ENCODE measurements around the gene CBLN1.

DNA sequence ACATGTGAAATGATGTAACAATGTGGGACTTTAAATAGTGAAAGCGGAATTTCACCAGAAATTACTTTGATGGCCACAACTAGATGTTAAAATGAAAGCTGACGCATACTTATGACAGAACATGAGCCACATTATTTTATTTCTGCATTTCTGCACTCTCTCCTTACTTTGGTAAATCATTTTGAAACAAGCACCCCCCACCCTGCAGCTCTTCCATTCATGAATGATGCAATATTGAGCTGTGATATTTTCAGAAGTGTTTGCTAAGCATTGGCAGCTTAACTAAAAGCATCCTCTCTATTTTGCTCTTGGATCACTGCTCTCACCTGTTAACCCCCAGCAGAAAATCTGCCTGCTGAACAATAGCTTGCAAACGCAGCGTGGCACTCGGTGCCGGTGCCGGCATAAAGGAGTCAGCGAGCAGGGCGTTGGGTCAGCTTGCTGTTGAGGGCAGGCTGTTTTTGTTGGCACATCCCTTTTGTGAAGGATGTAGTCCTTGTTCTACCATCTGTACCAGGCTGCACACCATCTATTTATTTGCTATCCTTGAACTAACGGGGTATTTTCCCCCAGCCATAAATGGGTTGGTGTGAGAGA is 30.8 kb upstream of the CBLN1 start:
- TF ChIP-seq, protein P1, sequence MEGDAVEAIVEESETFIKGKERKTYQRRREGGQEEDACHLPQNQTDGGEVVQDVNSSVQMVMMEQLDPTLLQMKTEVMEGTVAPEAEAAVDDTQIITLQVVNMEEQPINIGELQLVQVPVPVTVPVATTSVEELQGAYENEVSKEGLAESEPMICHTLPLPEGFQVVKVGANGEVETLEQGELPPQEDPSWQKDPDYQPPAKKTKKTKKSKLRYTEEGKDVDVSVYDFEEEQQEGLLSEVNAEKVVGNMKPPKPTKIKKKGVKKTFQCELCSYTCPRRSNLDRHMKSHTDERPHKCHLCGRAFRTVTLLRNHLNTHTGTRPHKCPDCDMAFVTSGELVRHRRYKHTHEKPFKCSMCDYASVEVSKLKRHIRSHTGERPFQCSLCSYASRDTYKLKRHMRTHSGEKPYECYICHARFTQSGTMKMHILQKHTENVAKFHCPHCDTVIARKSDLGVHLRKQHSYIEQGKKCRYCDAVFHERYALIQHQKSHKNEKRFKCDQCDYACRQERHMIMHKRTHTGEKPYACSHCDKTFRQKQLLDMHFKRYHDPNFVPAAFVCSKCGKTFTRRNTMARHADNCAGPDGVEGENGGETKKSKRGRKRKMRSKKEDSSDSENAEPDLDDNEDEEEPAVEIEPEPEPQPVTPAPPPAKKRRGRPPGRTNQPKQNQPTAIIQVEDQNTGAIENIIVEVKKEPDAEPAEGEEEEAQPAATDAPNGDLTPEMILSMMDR (IDR thresholded peaks at IDR 0.05), result no peak
- no peak for TF ChIP-seq POLR2A (IDR thresholded peaks at IDR 0.05)
